CD4-positive, alpha-beta T cell treated with Interferon alpha-2 for 1 hour (primary cell): ENCODE data around the gene CTSC.

Source experiments
- DNase-seq, 2 donors: peaks; one replicate each; pipeline ENCODE4 v3.0.0-alpha.2; 2020 to 2022

The CTSC gene

DNA sequence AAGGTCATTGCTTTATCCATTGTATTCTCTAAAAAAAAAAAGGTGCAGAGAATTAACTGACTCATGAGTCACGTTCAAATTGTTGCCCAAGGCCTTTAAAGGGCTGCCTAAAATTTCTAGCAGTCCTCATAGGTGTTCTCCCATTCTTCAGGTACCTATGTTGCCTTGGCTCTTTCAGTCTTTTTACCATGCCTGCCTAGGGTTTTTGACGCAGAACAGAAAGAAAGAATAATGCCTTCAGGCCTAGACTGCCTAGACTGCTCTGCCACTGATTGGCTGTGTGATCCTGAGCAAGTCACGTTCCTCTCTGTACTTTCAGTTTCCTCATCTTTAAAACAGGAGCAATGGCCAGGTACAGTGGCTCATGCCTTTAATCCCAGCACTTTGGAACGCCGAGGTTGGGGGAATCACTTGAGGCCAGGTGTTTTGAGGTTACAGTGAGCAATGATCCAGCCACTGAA lies 21.5 kb downstream of the CTSC start:
- DNase-seq, result no peak

DNA sequence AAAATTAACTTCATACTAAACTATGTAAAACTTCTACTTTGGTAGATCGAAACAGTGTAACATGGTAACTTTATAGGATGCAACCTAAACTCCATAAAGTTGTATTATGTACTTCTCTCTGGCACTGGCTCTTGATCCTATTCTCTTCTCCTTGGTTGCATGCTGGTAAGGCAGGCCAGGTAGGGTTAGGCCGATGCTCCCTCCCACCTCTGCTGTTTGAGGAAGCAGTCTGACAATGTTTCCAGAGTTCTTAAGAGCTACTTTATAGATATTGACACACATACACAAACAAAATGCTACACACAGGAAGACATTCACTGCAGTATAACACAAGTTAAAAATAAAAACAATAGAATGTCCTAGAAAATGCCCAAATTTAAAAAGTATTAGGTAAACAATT lies 22.5 kb downstream of the CTSC start:
- DNase-seq, result no peak

GRCh38 chr11:88313441-88313840 lies 24.1 kb downstream of the CTSC start:
- DNase-seq, result no peak

DNA sequence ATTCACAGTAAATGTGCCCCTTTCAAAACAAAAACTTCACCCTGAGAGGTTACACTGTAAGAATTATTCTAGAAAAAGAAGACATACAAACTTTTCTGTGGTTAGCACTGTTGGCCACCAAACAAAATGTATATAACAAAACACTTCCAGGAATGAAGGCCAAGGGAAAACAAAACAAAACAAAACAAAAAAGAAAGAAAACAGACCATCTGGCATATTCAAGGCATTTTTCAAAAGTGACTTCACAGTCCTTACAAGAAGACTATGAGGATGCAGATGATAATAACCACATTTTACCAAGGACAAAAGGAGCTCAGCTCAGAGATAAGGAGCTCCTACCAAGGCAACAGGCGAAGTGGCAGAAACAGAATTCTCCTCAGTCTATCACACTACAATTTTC lies 24.9 kb downstream of the CTSC start:
- no peak for DNase-seq

DNA sequence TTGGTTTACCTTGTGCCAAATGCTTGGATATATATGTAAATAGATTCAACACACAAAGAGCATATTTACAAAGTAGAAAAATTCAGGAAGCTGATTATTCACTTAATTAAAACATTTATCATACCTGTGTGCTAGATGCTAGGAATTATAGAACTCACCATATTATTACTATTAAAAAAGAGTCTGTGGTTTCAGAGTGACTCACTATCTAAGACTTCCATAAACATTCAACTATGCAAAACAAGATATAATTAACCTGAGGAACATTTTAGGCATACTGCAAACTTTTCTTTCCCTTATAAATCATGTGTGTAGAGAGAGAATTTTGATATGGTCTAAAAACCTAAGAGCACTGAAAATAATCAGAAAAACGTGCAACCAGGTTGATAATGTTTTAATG lies 27.3 kb downstream of the CTSC start:
- DNase-seq, result no peak

DNA sequence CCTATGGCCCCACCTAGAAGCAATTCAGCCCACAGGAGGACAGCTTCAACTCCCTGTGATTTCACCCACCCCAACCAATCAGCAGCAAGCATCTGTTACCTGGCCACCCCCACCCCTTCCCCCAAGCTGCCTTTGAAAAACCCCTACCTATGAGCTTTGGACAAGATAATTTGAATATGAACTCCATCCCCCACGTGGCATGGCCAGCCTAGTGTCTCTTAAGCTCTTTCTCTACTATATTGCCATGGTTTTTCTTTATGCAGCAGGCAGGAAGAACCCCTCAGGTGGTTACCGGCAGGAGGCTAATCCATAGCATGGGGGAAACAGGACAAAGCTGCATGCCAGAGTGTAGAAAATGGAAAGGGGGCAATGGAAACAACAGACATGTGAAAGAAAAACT lies 29.0 kb downstream of the CTSC start:
- DNase-seq, result no peak

DNA sequence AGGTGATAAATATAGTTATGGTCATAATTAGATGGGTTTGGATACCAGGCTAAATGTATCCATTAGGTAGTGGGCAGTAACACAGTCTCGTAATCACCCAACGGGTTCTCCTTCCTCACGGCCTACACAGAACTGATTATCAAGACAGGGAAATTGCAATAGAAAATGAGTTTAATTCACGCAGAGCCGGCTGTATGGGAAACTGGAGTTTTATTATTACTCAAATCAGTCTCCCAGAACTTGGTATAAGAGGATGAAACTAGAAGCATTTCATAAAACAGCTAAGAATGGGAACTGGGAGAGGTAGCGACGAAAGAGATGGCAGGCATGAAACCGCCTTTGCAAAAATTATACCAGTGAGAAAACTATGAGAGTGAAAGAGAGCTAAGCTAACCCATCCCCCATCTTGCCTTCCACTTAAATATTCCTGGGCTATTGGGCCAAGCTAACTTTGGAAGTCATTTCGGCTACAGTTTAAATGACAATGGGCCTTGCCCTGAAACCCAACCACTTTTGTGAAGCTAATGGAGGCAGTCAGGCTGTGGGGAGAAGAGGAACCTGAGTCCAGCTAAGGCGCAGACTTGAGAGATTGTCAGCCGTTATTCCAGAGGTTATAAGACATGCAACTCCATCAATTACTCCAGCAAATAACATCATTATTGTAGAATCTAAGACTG lies 29.6 kb downstream of the CTSC start:
- DNase-seq, result no peak

- DNase-seq, result no peak
Observed at GRCh38 chr11:88306785-88307184, 30.8 kb downstream of the CTSC start.

- DNase-seq, result no peak
Observed at GRCh38 chr11:88305430-88305829, 32.1 kb downstream of the CTSC start.

DNA sequence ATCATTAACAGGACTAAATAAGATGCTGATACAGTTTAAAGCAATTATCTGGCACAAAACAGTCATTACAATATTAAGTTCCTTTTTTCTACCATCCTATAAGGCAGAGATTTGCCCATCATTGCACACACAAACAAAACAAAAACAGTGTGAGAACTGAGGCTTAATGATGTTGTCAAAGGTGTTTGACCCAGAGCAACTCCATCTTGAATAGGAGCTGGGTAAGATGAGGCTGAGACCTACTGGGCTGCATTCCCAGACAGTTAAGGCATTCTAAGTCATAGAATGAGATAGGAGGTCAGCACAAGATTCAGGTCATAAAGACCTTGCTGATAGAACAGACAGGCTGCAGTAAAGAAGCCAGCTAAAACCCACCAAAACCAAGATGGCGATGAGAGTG lies 33.2 kb downstream of the CTSC start:
- no peak for DNase-seq

GRCh38 chr11:88303037-88303436 lies 34.5 kb downstream of the CTSC start:
- peak in 1 of 2 donors; percentile 25 for DNase-seq

GRCh38 chr11:88301488-88302140 lies 35.9 kb downstream of the CTSC start:
- peak; percentile 24 to 61 for DNase-seq

- DNase-seq, result peak in 1 of 2 donors; percentile 50
Observed at GRCh38 chr11:88300888-88301487, 36.5 kb downstream of the CTSC start.

- DNase-seq, result no peak
Observed at GRCh38 chr11:88297863-88298262, 39.7 kb downstream of the CTSC start.

DNA sequence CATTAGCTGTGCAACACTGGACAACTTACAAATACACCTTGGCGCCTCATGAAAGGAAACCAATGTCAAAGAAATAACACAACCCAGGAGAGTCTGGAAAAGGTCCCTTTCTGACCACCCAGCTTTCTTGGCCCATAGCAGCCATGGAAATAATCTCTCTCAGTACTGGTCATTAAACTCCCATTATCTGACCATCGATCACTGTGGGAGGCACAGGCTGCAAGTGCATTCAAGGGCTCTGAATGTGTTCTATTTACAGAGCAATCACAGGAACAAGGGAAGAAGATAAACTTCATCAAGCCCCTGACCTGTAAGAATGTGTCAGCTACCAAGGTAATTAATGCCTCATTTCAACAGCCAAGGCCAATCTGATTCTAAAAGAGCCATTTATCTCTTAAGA lies 40.1 kb downstream of the CTSC start:
- no peak for DNase-seq

DNA sequence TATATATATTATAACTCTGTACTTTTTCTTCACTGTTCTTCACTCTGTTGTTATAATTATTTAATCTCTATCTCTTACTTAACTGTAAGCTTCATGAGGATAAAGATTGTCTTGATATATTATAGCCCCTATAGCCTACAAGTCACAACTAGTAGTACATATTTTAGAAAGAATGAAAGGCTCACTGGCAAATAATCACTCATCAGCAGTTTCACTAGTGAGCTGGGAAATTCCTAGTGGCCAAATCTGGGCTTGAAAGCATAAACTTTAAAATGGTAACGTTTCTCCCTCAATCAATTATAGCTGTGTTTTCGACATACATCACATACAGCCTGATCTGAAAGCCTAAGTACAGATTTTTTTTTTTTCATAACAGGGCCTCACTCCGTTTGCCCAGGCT lies 42.5 kb downstream of the CTSC start:
- no peak for DNase-seq

GRCh38 chr11:88293931-88294330 lies 43.6 kb downstream of the CTSC start:
- DNase-seq, result no peak

- no peak for DNase-seq
Observed at GRCh38 chr11:88292171-88292843, 45.2 kb downstream of the CTSC start.

DNA sequence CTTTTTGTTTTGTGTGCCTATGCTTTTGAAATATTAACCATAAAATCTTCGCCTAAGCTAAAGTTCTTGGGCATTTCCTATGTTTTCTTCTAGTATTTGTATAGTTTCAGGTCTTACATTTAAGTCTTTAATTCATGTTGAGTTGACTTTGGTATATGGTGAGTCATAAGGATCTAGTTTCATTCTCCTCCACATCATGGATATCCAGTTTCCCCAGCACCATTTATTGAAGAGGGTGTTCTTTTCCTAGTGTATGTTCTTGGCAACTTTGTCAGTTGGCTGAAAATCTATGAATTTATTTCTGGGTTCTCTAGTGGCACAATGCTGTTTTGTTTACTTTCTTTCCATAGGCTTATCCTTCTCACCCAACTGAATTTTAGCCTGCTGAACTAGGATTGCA lies 49.0 kb downstream of the CTSC start:
- DNase-seq, result no peak

DNA sequence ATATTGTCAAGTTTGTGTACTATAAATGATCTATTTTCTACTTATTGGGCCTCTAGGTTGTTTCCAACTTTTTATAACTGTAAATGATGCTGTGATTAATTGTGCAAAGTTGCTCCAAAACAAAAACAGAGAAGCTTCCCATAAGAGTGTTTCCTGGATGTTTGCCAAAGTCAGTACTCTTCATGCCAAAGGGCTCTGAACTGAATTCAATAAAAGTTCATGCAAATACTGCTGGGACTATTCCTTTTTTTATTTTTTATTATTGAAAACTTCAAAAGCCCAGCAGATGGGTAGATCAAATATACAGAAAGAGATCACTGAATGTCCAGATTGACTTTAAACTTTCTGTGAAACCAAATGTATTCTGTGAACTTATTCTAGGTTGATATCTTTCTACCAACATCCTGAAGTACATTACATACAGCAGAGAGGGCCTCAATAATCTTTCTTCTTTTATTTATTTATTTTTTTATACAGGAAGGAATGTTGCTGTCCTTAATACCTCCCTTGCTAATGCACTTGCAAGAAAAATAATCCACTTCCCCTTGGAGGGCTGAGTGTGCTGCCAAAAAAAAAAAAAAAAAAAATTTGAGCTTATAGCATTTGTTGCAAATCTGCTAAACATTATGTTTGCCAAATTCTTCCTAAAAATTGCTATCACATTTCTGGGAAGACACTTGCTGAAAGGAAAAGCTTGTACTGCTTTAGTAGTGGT lies 53.0 kb downstream of the CTSC start:
- no peak for DNase-seq

- DNase-seq, result no peak
Observed at GRCh38 chr11:88282747-88283515, 54.6 kb downstream of the CTSC start.

- DNase-seq, result no peak
Observed at GRCh38 chr11:88281317-88281712, 56.2 kb downstream of the CTSC start.
